CD14-positive monocyte (primary cell): ENCODE results near the gene EREG. TPM values are rescaled to one million over a fixed set of nuclear protein-coding genes. Genes with fewer than 3 reads are reported as not detected.

ENCODE experiments used
- DNase-seq, 3 donors: peaks; one replicate each; pipeline ENCODE4 v3.0.0-alpha.2; 2011 to 2022
- H2AFZ ChIP-seq: 2 replicates; pipeline ENCODE4 v1.6.0; 2012; ENCODE audit warnings: mild to moderate bottlenecking, low read depth, low read length, inconsistent platforms; ENCODE audit not compliant: insufficient read depth, poor library complexity, severe bottlenecking
- H3K27ac ChIP-seq, 2 donors: 1 replicate in 1 of 2; 2 replicates in 1 of 2; pipeline ENCODE4 v1.5.1; 2012 to 2013; ENCODE audit warnings: low read length in 2 of 2, control low read depth in 1 of 2, inconsistent platforms in 1 of 2, low read depth in 1 of 2, mild to moderate bottlenecking in 1 of 2
- H3K27me3 ChIP-seq, 2 donors: one replicate each; pipeline versions ENCODE4 v1.6.0 to v1.6.1; 2011 to 2013; ENCODE audit warnings: low read length in 2 of 2; ENCODE audit not compliant: control insufficient read depth in 2 of 2, insufficient read depth in 2 of 2
- H3K36me3 ChIP-seq, 2 donors: replicated peaks in 1 of 2; 1 replicate in 1 of 2; 2 replicates in 1 of 2; pipeline versions ENCODE4 v1.5.1 to v1.6.1; 2012 to 2013; ENCODE audit warnings: low read length in 2 of 2, control low read depth in 1 of 2, inconsistent platforms in 1 of 2, mild to moderate bottlenecking in 1 of 2; ENCODE audit not compliant: insufficient read depth in 2 of 2, control insufficient read depth in 1 of 2
- H3K4me1 ChIP-seq, 2 donors: 1 replicate in 1 of 2; 2 replicates in 1 of 2; pipeline versions ENCODE4 v1.5.1 to v1.6.1; 2012 to 2013; ENCODE audit warnings: low read length in 2 of 2, control low read depth in 1 of 2, inconsistent platforms in 1 of 2, mild to moderate bottlenecking in 1 of 2, moderate library complexity in 1 of 2; ENCODE audit not compliant: insufficient read depth in 2 of 2, control insufficient read depth in 1 of 2
- H3K4me2 ChIP-seq: replicated peaks from 2 replicates; pipeline ENCODE3; 2012; ENCODE audit warnings: low read length, moderate library complexity, mild to moderate bottlenecking; ENCODE audit not compliant: poor library complexity, severe bottlenecking; ENCODE audit errors: extremely low read depth
- H3K4me3 ChIP-seq, 3 experiments: fragments of 200-600 bp in 1 of 3; sonication (generic) in 1 of 3; replicated peaks in 1 of 3; 1 replicate in 2 of 3; 2 replicates in 1 of 3; pipeline ENCODE4 v1.5.1; 2011 to 2013; ENCODE audit warnings: low read length in 3 of 3, mild to moderate bottlenecking in 3 of 3, control low read depth in 2 of 3, low read depth in 2 of 3, inconsistent platforms in 1 of 3, moderate library complexity in 1 of 3
- H3K79me2 ChIP-seq: 2 replicates; pipeline ENCODE4 v1.6.0; 2012; ENCODE audit warnings: mild to moderate bottlenecking, control low read depth, inconsistent platforms, low read length, moderate library complexity; ENCODE audit not compliant: insufficient read depth
- H3K9ac ChIP-seq: 2 replicates; pipeline ENCODE4 v1.6.0; 2017; ENCODE audit warnings: low read length, mild to moderate bottlenecking; ENCODE audit not compliant: insufficient read depth, poor library complexity, severe bottlenecking
- H3K9me3 ChIP-seq, 2 donors: replicated peaks in 1 of 2; 1 replicate in 1 of 2; 2 replicates in 1 of 2; pipeline versions ENCODE4 v1.5.1 to v1.6.1; 2012 to 2013; ENCODE audit warnings: low read length in 2 of 2, control low read depth in 1 of 2; ENCODE audit not compliant: control insufficient read depth in 1 of 2, insufficient read depth in 1 of 2
- H4K20me1 ChIP-seq: 2 replicates; pipeline ENCODE4 v1.6.0; 2012; ENCODE audit warnings: mild to moderate bottlenecking, low read length, control low read depth, moderate library complexity; ENCODE audit not compliant: insufficient read depth
- H3K27ac Mint-ChIP-seq, 7 donors: one replicate each; pipeline ENCODE4 v1.8.0; 2020; ENCODE audit warnings: mild to moderate bottlenecking in 7 of 7, mixed read lengths in 7 of 7, moderate library complexity in 6 of 7, inconsistent platforms in 2 of 7
- H3K27me3 Mint-ChIP-seq, 3 donors: one replicate each; pipeline ENCODE4 v1.8.0; 2021 to 2022; ENCODE audit warnings: low read depth in 3 of 3, mild to moderate bottlenecking in 3 of 3, mixed read lengths in 3 of 3, moderate library complexity in 3 of 3, inconsistent platforms in 1 of 3
- H3K36me3 Mint-ChIP-seq, 2 donors: one replicate each; pipeline ENCODE4 v1.8.0; 2020; ENCODE audit warnings: mixed read lengths in 2 of 2, inconsistent platforms in 1 of 2, mild to moderate bottlenecking in 1 of 2
- H3K4me1 Mint-ChIP-seq: one replicate; pipeline ENCODE4 v1.8.0; 2020; ENCODE audit warnings: mild to moderate bottlenecking, mixed read lengths
- H3K4me3 Mint-ChIP-seq, 2 donors: one replicate each; pipeline ENCODE4 v1.8.0; 2020; ENCODE audit warnings: mild to moderate bottlenecking in 2 of 2, mixed read lengths in 2 of 2, moderate library complexity in 1 of 2
- H3K9me3 Mint-ChIP-seq, 7 donors: one replicate each; pipeline ENCODE4 v1.8.0; 2020 to 2022; ENCODE audit warnings: mixed read lengths in 7 of 7, mild to moderate bottlenecking in 6 of 7, moderate library complexity in 6 of 7, inconsistent platforms in 2 of 7
- CTCF ChIP-seq: fragments of 200-600 bp; IDR thresholded peaks from one replicate; pipeline ENCODE4 v1.8.0; 2022; ENCODE audit warnings: antibody characterized with exemption, mild to moderate bottlenecking
- WGBS: methylation state at CpG from one replicate; pipeline ENCODE4 v1.1.5; 2013; ENCODE audit warnings: missing lambda C conversion rate; ENCODE audit not compliant: insufficient coverage; 5-methylcytosine and 5-hydroxymethylcytosine counted together
- intact Hi-C, 2 donors: fragments of 100-400 bp; cut with micrococcal nuclease; formaldehyde crosslinking; loops; one replicate each; pipeline versions ENCODE4 v1.15.0 to v1.15.1; 2023
- polyA plus RNA-seq, 3 donors: library from polyadenylated mRNA; depleted of rRNA in 1 of 3; unstranded in 2 of 3; stranded (reverse) in 1 of 3; fragments of 300-500 nt in 2 of 3; fragments of >200 nt in 1 of 3; fragmentation: Illumina TruSeq in 2 of 3; gene quantifications; 1 replicate in 2 of 3; 2 replicates in 1 of 3; pipeline ENCODE4 v1.2.3, GENCODE V29; 2012 to 2021

EREG gene
- polyA plus RNA-seq, 3 donors = 2.7 to 17.2 (median 8.2) TPM

DNA sequence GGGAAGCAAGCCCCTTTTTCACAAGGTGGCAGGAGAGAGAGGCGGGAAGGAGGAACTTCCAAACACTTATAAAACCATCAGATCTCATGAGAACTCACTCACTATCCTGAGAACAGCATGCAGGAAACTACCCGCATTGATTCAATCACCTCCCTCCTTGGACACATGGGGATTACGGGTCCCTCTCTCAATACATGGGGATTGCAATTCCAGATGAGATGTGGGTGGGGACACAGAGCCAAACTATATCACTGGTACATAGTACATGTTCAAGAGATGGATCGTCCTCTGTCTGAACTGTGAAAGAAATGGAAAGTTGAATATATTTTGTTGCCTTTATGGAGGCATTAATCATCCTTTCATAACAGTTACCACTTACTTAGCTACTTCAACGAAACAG, 12.8 kb downstream of the EREG start:
- WGBS = no CpG with 5 or more reads among the region's 5 CpGs
- no peak overlapping the region for H3K4me3 Mint-ChIP-seq
- peaks cover 12 to 14% of the 10 kb centered on the region in 2 donors for H3K4me1 ChIP-seq
- peak overlapping the region; percentile 6 for H2AFZ ChIP-seq
- no peaks in the 10 kb centered on the region for H3K27me3 ChIP-seq
- no peaks in the 10 kb centered on the region for H3K79me2 ChIP-seq
- peaks cover 6 to 30% of the 10 kb centered on the region in 2 donors for H3K36me3 Mint-ChIP-seq
- H3K27ac ChIP-seq = no peak overlapping the region
- no peak overlapping the region for H3K9ac ChIP-seq
- no peaks in the 10 kb centered on the region for H4K20me1 ChIP-seq
- H3K4me2 ChIP-seq = no peak overlapping the region
- H3K36me3 ChIP-seq = no peaks in the 10 kb centered on the region
- DNase-seq = peak in 1 of 3 donors; percentile 34
- peak overlapping the region in 1 of 7 donors; percentile 4 for H3K27ac Mint-ChIP-seq
- intact Hi-C loops = loop anchor here in 1 of 2 donors (5.0 kb wide), 1 partner anchor 295 kb away; no protein-coding TSS in a partner anchor
- peaks cover 0 to 4% (median 0%) of the 10 kb centered on the region in 7 donors for H3K9me3 Mint-ChIP-seq
- H3K4me3 ChIP-seq = no peak overlapping the region
- TF ChIP-seq CTCF = no peak
- peaks cover 17% of the 10 kb centered on the region for H3K4me1 Mint-ChIP-seq
- no peaks in the 10 kb centered on the region for H3K9me3 ChIP-seq
- no peaks in the 10 kb centered on the region for H3K27me3 Mint-ChIP-seq

- Histone ChIP-seq H3K4me2 (no peak overlapping the region), H3K4me3 (no peak overlapping the region), H3K9ac (no peak overlapping the region), H3K36me3 (no peaks in the 10 kb centered on the region), H2AFZ (no peak overlapping the region), H4K20me1 (no peaks in the 10 kb centered on the region), H3K4me1 (peaks cover 12 to 14% of the 10 kb centered on the region in 2 donors), H3K9me3 (no peaks in the 10 kb centered on the region), H3K27me3 (no peaks in the 10 kb centered on the region), H3K27ac (no peak overlapping the region), H3K79me2 (no peaks in the 10 kb centered on the region)
- H3K4me3 Mint-ChIP-seq = no peak overlapping the region
- TF ChIP-seq CTCF = no peak
- H3K27ac Mint-ChIP-seq = no peak overlapping the region
- intact Hi-C loops = loop anchor here in 1 of 2 donors (5.0 kb wide), 1 partner anchor 294 kb away; no protein-coding TSS in a partner anchor
- peak in 1 of 3 donors; percentile 2 for DNase-seq
- H3K9me3 Mint-ChIP-seq = peaks cover 0 to 4% (median 0%) of the 10 kb centered on the region in 7 donors
- peaks cover 17% of the 10 kb centered on the region for H3K4me1 Mint-ChIP-seq
- H3K36me3 Mint-ChIP-seq = peaks cover 6 to 32% of the 10 kb centered on the region in 2 donors
- no peaks in the 10 kb centered on the region for H3K27me3 Mint-ChIP-seq
These were observed 13.6 kb downstream of the EREG start for GRCh38 chr4:74378573-74378972.
